HepG2 (cell line): ENCODE results near the gene ZNF674. TPM values are rescaled to one million over a fixed set of nuclear protein-coding genes. Genes with fewer than 3 reads are reported as not detected.

Source experiments
- ASH2L ChIP-seq: fragments of 300-600, 200-600 bp; sonication (generic); IDR thresholded peaks from 2 replicates; pipeline ENCODE4 v1.7.0; 2017; ENCODE audit warnings: low read depth, mild to moderate bottlenecking, moderate library complexity, mixed read lengths, low read length; ENCODE audit not compliant: insufficient read length
- ATF3 ChIP-seq: sonication (generic); formaldehyde crosslinking; IDR thresholded peaks from 2 replicates; pipeline ENCODE4 v1.4.0; 2020; ENCODE audit warnings: missing genetic modification reagents
- ATM ChIP-seq: fragments of 450-650 bp; IDR thresholded peaks from 2 replicates; pipeline ENCODE4 v1.7.1; 2017; ENCODE audit warnings: mild to moderate bottlenecking, borderline replicate concordance
- ATRX ChIP-seq: sonication (generic); formaldehyde crosslinking; IDR thresholded peaks from 2 replicates; pipeline ENCODE4 v1.4.0; 2020; ENCODE audit warnings: missing genetic modification reagents, borderline replicate concordance
- CEBPG ChIP-seq: IDR thresholded peaks from 2 replicates; pipeline ENCODE4 v1.6.1; 2016
- FOXJ3 ChIP-seq: sonication (generic); formaldehyde crosslinking; IDR thresholded peaks from 2 replicates; pipeline ENCODE4 v1.4.0; 2020; ENCODE audit warnings: missing genetic modification reagents, mild to moderate bottlenecking, borderline replicate concordance
- GZF1 ChIP-seq: sonication (generic); formaldehyde crosslinking; IDR thresholded peaks from 2 replicates; pipeline ENCODE4 v1.5.1; 2020; ENCODE audit warnings: mild to moderate bottlenecking, missing genetic modification reagents
- HDAC1 ChIP-seq: sonication (generic); formaldehyde crosslinking; IDR thresholded peaks from 2 replicates; pipeline ENCODE4 v1.5.1; 2020; ENCODE audit warnings: mild to moderate bottlenecking, missing genetic modification reagents
- KLF16 ChIP-seq, 2 experiments: sonication (generic) in 1 of 2; formaldehyde crosslinking in 1 of 2; IDR thresholded peaks; 2 replicates each; pipeline versions ENCODE4 v1.6.1 to v1.8.0; 2016 to 2023; ENCODE audit warnings: missing genetic modification reagents in 2 of 2, missing compliant biosample characterization in 1 of 2
- KMT2B ChIP-seq: IDR thresholded peaks from 2 replicates; pipeline ENCODE4 v1.6.1; 2016; ENCODE audit warnings: missing genetic modification reagents, missing compliant biosample characterization
- MAFF ChIP-seq: IDR thresholded peaks from 2 replicates; pipeline ENCODE4 v1.6.1; 2011; ENCODE audit warnings: low read depth, low read length, improper control_type of control experiment
- NPAS2 ChIP-seq: sonication (generic); formaldehyde crosslinking; IDR thresholded peaks from 2 replicates; pipeline ENCODE4 v1.8.0; 2022; ENCODE audit warnings: mild to moderate bottlenecking, missing genetic modification reagents, borderline replicate concordance
- SMARCE1 ChIP-seq: fragments of 450-650 bp; IDR thresholded peaks from 2 replicates; pipeline ENCODE4 v1.6.1; 2017; ENCODE audit warnings: borderline replicate concordance
- ZBTB49 ChIP-seq: sonication (generic); formaldehyde crosslinking; IDR thresholded peaks from 2 replicates; pipeline ENCODE4 v1.4.0; 2020; ENCODE audit warnings: missing genetic modification reagents, borderline replicate concordance
- ZNF546 ChIP-seq: sonication (generic); formaldehyde crosslinking; conservative IDR thresholded peaks from 2 replicates; pipeline ENCODE4 v1.8.1; 2023; ENCODE audit warnings: mild to moderate bottlenecking, missing genetic modification reagents
- ZNF558 ChIP-seq: sonication (generic); formaldehyde crosslinking; IDR thresholded peaks from 2 replicates; pipeline ENCODE4 v1.9.0; 2022; ENCODE audit warnings: mild to moderate bottlenecking, missing genetic modification reagents, borderline replicate concordance
- polyA plus RNA-seq, 8 experiments: library from polyadenylated mRNA; depleted of rRNA in 3 of 8; stranded (reverse) in 7 of 8; unstranded in 1 of 8; fragments of >200 nt; fragmentation: Illumina TruSeq in 4 of 8; extraction: Trizol in 4 of 8; gene quantifications; 2 replicates each; pipeline versions ENCODE4 v1.2.1 to v1.2.3, GENCODE V29; 2011 to 2016; ENCODE audit warnings: low read depth in 4 of 8, missing spikeins in 1 of 8, mixed read lengths in 1 of 8; ENCODE audit not compliant: insufficient read depth in 1 of 8
- total RNA-seq, 5 experiments: library from RNA; depleted of rRNA; stranded (reverse); fragments of >200 nt; fragmentation: Illumina TruSeq; extraction: Trizol; gene quantifications; 2 replicates each; pipeline ENCODE4 v1.2.3, GENCODE V29; 2016; ENCODE audit warnings: low read depth in 1 of 5
- TF ChIP-seq, protein P1 (sequence below): IDR thresholded peaks from 2 replicates; pipeline ENCODE4 v1.6.1; 2016; ENCODE audit warnings: mild to moderate bottlenecking
- TF ChIP-seq, protein P2 (sequence below): sonication (generic); formaldehyde crosslinking; IDR thresholded peaks from 2 replicates; pipeline ENCODE4 v1.5.0; 2020; ENCODE audit warnings: missing genetic modification reagents
- TF ChIP-seq, protein P3 (sequence below): sonication (generic); formaldehyde crosslinking; IDR thresholded peaks from 2 replicates; pipeline ENCODE4 v1.4.0; 2020; ENCODE audit warnings: missing genetic modification reagents, borderline replicate concordance
- TF ChIP-seq, protein P4 (sequence below): sonication (generic); formaldehyde crosslinking; IDR thresholded peaks from 2 replicates; pipeline ENCODE4 v1.4.0; 2020; ENCODE audit warnings: low read depth, mild to moderate bottlenecking, missing genetic modification reagents

ZNF674 gene
- total and polyA plus RNA-seq, 2 of the 13 experiments (the other 11 are each of a cell fraction or from before 2014, with no cell fraction given) = 2.9 to 3.5 TPM

DNA sequence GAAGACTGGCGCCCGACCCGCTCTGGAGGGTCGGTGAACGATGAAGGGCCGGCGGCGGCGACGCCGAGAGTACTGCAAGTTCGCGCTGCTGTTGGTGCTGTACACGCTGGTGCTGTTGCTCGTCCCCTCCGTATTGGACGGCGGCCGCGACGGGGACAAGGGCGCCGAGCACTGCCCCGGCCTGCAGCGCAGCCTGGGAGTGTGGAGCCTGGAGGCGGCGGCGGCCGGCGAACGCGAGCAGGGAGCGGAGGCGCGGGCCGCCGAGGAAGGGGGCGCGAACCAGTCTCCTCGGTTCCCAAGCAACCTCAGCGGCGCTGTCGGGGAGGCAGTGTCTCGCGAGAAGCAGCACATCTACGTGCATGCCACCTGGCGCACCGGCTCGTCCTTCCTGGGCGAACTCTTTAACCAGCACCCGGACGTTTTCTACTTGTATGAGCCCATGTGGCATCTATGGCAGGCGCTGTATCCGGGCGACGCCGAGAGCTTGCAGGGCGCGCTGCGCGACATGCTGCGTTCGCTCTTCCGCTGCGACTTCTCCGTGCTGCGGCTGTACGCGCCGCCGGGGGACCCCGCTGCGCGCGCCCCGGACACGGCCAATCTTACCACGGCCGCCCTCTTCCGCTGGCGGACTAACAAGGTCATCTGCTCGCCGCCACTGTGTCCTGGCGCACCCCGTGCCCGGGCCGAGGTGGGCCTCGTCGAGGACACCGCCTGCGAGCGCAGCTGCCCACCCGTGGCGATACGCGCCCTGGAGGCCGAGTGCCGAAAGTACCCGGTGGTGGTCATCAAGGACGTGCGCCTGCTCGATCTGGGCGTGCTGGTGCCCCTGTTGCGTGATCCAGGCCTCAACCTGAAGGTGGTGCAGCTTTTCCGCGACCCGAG lies 28.9 kb upstream of the ZNF674 start (continued):
- TF ChIP-seq ZNF546 (CRISPR knock-in tag) = no peak
- no peak for TF ChIP-seq ZBTB49 (CRISPR knock-in tag)
- TF ChIP-seq NPAS2 (CRISPR knock-in tag) = no peak
- TF ChIP-seq ZNF558 (CRISPR knock-in tag) = peak; percentile 55; the same call in 1 of the 2 replicates
- TF ChIP-seq KLF16 (CRISPR knock-in tag; IDR thresholded peaks at IDR 0.05) = no peak
- TF ChIP-seq, protein P1, sequence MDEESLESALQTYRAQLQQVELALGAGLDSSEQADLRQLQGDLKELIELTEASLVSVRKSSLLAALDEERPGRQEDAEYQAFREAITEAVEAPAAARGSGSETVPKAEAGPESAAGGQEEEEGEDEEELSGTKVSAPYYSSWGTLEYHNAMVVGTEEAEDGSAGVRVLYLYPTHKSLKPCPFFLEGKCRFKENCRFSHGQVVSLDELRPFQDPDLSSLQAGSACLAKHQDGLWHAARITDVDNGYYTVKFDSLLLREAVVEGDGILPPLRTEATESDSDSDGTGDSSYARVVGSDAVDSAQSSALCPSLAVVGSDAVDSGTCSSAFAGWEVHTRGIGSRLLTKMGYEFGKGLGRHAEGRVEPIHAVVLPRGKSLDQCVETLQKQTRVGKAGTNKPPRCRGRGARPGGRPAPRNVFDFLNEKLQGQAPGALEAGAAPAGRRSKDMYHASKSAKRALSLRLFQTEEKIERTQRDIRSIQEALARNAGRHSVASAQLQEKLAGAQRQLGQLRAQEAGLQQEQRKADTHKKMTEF (CRISPR knock-in tag) = peak; percentile 29; the same call in 1 of the 2 replicates
- no peak for TF ChIP-seq ATM
- TF ChIP-seq FOXJ3 = no peak
- no peak for TF ChIP-seq ATRX
- TF ChIP-seq ASH2L = peak; percentile 64
- no peak for TF ChIP-seq SMARCE1
- no peak for TF ChIP-seq GZF1 (CRISPR knock-in tag)
- TF ChIP-seq, protein P2, sequence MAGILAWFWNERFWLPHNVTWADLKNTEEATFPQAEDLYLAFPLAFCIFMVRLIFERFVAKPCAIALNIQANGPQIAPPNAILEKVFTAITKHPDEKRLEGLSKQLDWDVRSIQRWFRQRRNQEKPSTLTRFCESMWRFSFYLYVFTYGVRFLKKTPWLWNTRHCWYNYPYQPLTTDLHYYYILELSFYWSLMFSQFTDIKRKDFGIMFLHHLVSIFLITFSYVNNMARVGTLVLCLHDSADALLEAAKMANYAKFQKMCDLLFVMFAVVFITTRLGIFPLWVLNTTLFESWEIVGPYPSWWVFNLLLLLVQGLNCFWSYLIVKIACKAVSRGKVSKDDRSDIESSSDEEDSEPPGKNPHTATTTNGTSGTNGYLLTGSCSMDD (CRISPR knock-in tag) = no peak
- TF ChIP-seq CEBPG = no peak
- peak; percentile 48 for TF ChIP-seq HDAC1 (CRISPR knock-in tag)
- TF ChIP-seq, protein P3, sequence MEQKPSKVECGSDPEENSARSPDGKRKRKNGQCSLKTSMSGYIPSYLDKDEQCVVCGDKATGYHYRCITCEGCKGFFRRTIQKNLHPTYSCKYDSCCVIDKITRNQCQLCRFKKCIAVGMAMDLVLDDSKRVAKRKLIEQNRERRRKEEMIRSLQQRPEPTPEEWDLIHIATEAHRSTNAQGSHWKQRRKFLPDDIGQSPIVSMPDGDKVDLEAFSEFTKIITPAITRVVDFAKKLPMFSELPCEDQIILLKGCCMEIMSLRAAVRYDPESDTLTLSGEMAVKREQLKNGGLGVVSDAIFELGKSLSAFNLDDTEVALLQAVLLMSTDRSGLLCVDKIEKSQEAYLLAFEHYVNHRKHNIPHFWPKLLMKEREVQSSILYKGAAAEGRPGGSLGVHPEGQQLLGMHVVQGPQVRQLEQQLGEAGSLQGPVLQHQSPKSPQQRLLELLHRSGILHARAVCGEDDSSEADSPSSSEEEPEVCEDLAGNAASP (CRISPR knock-in tag) = no peak
- TF ChIP-seq KMT2B = peak; percentile 21; the same call in 1 of the 2 replicates
- TF ChIP-seq, protein P4, sequence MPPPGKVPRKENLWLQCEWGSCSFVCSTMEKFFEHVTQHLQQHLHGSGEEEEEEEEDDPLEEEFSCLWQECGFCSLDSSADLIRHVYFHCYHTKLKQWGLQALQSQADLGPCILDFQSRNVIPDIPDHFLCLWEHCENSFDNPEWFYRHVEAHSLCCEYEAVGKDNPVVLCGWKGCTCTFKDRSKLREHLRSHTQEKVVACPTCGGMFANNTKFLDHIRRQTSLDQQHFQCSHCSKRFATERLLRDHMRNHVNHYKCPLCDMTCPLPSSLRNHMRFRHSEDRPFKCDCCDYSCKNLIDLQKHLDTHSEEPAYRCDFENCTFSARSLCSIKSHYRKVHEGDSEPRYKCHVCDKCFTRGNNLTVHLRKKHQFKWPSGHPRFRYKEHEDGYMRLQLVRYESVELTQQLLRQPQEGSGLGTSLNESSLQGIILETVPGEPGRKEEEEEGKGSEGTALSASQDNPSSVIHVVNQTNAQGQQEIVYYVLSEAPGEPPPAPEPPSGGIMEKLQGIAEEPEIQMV (CRISPR knock-in tag) = no peak
- TF ChIP-seq ATF3 (CRISPR knock-in tag) = no peak
- TF ChIP-seq MAFF = no peak
